H54 (cell line): Measurements from ENCODE around the gene ISG20L2.

Experiments used
- DNase-seq: peaks from one replicate; pipeline ENCODE4 v3.0.0; 2011; ENCODE audit warnings: low spot score, mixed read lengths; ENCODE audit not compliant: insufficient read length
- FAIRE-seq: peaks from 3 replicates; lab custom pipeline; 2011; peaks lifted over from hg19 to GRCh38; lab: Jason Lieb, UNC
- POLR2A ChIP-seq: IDR thresholded peaks from 2 replicates; pipeline ENCODE4 v1.6.1; 2011; ENCODE audit warnings: low read depth, mild to moderate bottlenecking, low read length

The ISG20L2 gene

DNA sequence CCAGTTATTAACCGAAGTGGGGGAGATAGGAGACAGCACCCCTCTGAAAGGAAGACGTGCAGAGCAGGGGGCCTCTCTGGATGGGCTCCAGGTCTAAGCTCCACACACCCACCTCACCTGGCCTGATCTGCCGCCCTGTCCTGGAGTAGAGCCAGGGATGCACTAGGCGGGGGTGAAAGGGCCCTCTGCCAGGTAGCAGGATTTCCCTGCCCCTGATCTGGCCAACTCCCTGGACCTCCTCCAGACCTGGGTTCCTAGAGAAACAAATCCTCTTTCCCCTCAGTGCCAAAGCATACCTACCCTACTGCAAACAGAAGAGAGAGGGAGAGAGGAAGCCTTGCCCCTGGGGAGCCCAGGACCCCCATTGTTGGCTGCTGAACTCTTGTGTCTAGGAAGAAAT, 25.2 kb downstream of the ISG20L2 start:
- FAIRE-seq = no peak
- DNase-seq = no peak
- TF ChIP-seq POLR2A = no peak

DNA sequence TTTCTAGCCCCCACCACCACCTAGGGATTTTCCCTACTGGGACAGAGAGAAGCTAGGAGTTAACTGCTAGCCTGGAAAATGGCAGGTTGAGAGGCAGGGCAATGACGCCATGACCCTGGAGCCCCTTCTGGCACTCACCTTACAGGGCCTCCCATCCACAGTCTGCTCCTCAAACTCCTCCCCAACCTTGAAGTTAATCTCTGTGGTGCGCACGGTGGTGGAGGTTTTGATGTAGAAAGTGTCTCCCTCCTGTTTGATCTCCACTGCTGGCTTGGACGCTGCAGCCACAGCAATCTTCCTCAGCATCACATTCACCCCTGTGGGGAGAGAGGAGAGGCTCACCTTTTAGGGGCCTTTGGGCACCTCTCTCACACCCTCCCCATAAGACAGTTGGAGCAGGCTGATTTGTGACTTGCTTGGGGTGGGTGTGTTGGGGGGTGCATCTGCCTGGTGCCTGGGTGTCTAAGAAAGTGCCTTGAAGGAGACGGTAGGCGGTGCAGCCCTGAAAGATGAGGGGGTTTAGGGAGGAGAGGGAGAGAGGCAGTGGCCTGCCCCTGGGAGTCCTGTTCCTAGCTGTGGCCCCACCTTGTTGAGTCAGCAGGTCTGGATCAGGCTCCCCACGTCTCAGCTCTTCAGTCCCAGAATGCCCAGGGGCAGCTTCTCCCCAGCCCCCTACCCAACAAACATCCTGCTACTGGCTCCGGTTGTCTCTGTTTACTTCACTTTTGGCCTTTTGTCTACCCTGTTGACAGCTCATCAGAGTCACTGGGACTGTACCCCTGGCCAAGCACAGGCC, 27.6 kb downstream of the ISG20L2 start:
- no peak for TF ChIP-seq POLR2A
- no peak for DNase-seq
- no peak for FAIRE-seq

DNA sequence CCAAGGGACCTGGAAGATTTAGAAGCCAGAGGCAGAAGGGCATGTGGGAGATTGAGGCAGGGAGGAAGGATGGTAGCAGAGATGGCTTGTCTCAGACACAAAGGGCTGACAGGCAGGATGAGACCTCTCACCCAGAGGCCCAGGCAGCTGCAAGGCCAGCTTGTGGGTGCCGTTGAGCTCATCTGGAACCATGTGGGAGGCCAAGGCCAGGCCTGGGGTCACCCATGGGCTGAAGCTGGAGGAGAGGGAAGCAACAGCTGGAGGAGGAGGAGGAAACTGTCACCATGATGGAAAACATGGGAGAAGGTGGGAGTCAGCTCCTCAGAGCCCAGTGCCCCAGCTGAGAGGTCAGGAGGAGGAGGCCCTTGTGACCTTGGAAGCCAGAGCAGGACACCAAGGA, 29.6 kb downstream of the ISG20L2 start:
- no peak for DNase-seq
- FAIRE-seq = no peak

DNA sequence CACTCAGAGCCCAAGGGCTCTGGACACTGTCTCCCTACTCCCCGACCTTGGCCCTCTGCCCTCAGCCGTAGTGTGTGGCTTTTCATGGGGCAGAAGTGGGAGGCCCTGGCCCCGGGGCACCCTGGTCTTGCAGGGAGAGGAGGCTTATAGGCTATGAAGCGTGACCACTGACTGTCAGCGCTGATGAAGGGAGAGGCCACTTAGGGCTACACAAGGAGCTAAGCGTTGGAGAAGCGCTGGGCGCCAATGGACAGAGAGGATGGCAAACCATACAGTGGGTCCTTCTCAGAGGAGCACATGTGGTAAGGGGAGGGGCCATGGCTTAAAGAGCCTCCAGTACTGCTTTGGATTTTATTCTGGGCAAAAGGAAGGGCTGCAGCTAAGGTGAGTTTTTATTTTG, 31.1 kb downstream of the ISG20L2 start:
- no peak for FAIRE-seq
- no peak for DNase-seq
- no peak for TF ChIP-seq POLR2A

More for the DNA sequence above, 29.6 kb downstream of the ISG20L2 start:
- TF ChIP-seq POLR2A = no peak

DNA sequence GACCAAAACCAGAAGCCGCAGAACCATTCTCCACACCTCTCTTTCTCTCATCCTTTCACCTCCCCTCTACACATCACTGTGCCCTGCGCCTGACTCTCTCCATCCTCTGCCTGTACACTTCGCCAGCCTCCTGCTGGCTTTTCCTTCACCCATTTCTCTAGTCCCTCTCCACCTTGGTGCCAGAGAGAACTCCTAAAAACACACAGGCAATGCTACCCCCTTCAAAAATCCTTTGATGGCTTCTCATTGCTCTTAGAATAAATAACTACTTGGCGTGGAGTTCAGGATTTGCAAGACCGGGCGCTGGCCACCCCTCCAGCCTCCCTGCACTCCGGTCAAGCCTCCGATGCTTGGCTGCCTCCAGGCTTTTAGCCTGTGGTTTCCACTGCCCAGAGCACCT, 31.8 kb downstream of the ISG20L2 start:
- FAIRE-seq (no peak), DNase-seq (no peak)
- TF ChIP-seq POLR2A = no peak

DNA sequence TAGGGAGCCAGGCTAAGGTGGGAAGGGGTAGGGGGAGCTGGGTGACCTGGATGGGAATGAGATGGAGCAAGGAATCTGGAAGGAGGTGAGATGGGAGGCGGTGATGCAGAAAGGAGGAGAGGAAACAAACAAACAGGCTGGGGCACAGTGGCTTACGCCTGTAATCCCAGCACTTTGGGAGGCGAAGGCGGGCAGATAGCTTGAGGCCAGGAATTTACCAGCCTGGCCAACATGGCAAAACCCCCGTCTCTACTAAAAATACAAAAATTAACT, 33.9 kb downstream of the ISG20L2 start:
- FAIRE-seq (no peak), DNase-seq (no peak)
- TF ChIP-seq POLR2A = no peak

DNA sequence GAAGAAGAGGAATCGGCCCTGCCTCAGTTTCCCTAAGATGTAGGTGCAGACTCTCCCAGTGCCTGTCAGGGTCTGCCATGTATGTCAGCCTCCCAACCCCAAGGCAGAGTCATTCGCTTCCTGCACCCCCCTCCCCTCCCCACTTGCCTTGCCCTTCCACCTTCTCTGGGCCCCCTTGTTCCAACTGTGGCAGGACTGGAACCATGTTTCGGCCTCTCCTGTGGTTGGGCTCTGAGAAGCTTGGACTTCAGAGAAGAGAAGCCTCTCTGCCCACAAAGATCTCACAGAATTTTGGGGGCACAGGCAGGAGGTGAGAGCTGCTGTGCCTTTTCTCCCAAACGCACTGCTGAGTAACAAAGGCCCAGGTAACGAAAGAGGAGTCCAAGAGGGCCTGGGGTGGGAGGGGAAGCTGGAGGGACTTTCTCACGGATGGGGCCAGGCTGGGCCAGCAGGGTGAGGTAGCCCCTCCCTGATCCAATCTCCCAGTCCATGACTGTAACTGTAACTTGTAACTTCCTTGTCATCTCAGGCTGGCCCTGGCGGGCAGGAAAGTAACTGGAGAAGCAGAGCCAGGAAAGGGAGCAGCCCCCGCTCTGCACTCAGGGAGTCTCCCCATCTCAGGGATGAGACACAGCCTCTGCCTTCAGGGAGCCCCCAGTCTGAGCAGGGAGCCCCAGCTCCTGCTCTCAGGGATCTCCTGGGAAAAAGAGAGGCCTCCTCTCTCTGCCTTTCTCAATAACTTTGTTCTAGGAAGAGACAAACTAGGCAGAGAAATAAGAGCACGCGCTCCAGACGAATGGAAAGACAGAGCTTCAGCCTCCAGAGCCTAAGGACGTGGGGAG, 34.5 kb downstream of the ISG20L2 start:
- DNase-seq (no peak), FAIRE-seq (no peak)
- TF ChIP-seq POLR2A = no peak

DNA sequence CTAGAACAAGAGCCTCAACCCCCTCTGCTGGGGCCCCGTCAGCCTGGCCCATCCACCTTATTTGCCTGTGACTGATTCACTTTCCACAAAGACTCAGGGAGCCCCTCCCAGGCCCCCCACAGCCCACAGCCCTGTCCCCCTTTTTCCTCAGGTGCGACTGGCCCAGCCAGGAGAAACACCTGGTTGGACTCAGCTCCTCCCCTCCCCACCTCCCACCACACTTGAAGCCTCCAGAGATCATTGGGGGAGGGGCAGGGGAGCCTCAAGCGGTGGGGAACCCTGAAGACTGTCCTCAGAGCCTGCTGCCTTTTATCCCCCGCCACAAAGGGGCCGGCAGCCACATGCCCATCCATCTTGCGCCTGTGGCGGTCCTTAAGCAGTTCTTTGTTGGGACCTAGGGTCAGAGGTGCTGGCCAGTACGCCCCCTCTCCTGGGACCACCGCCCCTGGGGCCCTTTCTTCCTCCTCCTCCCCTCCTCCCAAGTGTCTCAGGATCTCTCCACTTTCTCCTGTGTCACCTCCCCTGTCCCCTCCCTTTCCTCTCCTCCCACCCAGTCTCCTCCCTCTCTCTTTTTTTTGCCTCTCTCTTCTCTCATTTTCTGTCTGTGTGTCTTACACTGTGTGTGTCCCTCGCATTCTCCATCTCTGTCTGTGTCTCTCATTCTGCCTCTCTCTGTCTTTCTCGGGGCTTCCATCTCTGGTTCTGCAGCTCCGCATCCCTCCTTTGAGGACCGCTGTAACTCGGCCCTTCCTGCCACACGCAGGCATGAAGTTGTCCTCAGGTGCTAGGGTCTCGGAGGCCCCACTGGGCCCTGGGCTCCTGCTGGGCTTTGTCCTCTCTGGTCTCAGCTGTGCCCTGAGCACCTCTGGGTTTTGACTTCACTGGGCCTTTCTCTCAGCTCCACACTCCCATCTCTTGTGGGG, 35.4 kb downstream of the ISG20L2 start:
- DNase-seq (no peak), FAIRE-seq (no peak)
- no peak for TF ChIP-seq POLR2A

DNA sequence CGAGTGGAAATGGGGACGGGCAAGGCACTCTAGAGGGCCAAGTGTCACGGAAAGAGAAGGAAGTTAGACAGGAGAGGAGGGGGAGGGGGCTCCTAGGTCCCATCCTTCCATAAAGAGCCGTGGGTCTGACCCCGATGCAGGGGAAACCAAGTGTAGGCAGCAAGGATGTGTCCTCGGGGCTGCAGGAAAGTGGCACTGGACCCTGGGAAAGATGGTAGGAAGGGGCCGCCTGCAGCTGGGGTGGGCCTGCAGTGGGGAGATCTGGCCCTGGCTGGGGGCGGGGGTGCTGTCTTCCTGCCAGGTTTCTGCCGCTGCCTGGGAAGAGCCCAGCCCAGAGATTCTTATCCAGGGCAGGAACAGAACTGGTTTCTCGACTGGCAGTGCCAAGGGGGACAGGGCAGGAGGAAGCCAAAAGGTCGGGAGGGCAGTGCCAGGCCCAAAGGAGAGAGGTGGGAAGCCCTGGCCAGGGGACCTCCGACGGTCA, 36.1 kb downstream of the ISG20L2 start:
- DNase-seq (no peak), FAIRE-seq (no peak)
- no peak for TF ChIP-seq POLR2A

DNA sequence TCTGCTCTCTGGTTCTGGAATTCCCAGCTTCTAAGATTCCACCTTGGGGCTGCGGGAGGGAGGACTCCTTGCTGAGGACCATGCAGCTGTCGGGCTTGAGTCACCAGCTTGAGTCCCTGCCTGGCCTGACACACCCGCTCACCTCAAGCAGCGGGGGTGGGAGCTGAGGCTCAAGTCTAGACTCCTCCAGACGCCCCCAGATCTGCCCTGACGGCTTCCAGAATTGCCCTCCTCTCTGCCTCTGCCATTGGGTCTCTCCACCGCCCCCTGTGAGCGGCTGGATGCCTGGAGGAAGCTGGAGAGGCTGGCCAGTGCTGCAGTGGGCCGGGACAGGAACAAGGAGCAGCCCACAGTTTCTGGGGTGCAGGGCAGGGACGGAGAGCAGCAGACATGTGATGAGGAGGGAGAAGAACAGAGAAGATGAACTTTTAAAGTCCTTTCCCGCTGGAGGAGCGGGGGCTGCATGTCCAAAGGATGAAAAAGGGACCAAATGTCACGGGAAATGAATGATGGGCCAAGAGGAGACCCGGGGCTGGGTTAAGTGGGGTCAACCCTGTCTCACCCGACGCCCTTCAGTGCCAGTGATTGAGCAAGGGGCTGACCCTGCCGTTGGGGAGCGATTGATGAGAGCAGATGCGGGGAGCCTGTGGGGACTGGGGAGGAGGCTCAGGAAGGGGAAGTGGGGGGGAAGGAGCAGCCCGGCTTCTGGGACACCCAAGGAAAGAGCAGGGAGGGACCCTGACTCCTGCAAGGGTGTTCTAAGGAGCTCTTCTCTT, 36.7 kb downstream of the ISG20L2 start:
- no peak for TF ChIP-seq POLR2A
- FAIRE-seq (no peak), DNase-seq (no peak)

DNA sequence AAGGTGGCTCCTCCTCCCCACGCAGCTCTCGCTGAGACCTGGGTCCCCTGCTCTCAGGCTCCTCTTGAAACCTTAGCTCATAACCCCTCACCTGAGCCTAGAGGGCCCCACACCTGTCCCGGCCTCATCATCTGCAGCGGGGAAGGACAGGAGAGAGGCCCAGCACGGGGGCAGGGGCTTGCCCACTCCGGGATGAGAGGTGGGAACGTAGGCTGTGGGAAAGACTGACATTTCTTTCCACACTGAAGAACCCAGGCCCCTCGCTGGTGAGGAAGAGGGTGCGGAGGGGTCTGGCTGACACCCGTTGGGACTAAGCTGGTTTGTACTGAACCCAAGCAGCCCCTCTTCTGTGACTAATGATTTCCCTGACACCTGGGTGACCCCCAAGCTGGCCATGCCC, 37.4 kb downstream of the ISG20L2 start:
- TF ChIP-seq POLR2A = no peak
- FAIRE-seq = no peak
- DNase-seq = no peak

DNA sequence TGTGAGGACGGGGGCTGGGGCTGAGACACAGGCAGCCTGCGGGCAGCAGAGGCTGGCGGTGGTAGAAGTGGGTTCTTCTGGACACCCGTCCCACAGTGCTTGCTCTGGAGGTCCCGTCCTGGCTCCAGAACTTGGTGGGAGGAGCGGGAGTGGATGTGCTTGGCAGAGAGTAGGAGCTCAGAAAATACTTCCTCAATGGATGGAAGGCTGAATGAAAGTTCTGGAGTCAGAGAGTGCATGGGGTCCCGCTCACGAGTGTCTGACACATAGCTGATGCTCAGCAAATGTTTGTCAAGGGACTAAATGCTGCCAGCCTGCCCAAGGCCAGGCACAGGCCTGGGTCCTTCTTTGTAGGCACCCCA, 37.9 kb downstream of the ISG20L2 start:
- no peak for TF ChIP-seq POLR2A
- no peak for FAIRE-seq
- no peak for DNase-seq

DNA sequence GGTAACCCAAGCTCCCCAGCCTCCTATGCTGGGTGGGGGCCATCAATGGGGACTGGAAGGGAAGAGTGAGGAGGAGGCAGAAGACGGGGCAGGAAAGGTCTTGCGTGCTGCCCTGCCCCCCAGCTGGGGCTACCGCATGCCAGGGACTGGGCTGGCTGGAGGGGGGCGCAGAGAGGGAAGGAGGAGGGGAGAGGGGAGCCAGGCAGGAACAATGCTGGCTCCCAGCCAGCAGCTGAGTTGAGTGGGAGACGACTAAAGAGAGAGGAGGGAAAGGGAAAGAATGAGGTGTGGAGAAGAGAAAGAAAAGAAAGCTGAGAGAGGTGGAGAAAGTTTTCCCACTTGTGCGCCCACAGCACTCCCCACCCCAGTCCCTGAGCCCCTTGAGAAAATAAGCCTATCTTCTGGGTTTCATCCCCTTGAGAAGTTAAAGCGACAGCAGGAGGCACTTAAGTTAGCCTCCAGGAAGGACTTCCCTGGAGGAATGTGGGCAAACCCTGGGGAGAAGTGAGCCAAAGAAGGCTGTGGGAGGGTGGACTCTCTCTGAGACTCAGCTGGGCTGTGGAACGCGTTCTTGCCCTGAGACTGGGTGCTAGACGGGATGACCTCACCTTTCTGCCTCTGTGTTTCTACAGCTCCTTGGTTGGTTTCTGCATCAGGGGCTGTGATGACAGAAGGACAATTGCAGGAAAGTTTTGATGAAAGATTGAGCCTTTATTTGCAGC, 38.5 kb downstream of the ISG20L2 start:
- FAIRE-seq (no peak), DNase-seq (no peak)
- no peak for TF ChIP-seq POLR2A
